ENCODE measurements around the gene CPLX1. TPM values are rescaled to one million over a fixed set of nuclear protein-coding genes. Genes with fewer than 3 reads are reported as not detected.

Gene CPLX1
- total RNA-seq, 4 donors from 2014 or later = 0.35 to 0.67 TPM; not detected in 2

GRCh38 chr4:865572-865971 lies 39.6 kb upstream of the CPLX1 start:
- Histone ChIP-seq H3K36me3 (peaks cover 0 to 93% (median 0%) of the 10 kb centered on the region in 3 donors), H3K9me3 (no peaks in the 10 kb centered on the region), H3K4me3 (no peak overlapping the region), H3K27ac (no peak overlapping the region), H3K27me3 (no peaks in the 10 kb centered on the region), H3K4me1 (no peaks in the 10 kb centered on the region)
- TF ChIP-seq, protein P1, sequence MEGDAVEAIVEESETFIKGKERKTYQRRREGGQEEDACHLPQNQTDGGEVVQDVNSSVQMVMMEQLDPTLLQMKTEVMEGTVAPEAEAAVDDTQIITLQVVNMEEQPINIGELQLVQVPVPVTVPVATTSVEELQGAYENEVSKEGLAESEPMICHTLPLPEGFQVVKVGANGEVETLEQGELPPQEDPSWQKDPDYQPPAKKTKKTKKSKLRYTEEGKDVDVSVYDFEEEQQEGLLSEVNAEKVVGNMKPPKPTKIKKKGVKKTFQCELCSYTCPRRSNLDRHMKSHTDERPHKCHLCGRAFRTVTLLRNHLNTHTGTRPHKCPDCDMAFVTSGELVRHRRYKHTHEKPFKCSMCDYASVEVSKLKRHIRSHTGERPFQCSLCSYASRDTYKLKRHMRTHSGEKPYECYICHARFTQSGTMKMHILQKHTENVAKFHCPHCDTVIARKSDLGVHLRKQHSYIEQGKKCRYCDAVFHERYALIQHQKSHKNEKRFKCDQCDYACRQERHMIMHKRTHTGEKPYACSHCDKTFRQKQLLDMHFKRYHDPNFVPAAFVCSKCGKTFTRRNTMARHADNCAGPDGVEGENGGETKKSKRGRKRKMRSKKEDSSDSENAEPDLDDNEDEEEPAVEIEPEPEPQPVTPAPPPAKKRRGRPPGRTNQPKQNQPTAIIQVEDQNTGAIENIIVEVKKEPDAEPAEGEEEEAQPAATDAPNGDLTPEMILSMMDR (IDR thresholded peaks at IDR 0.05) = no peak
- TF ChIP-seq POLR2A (IDR thresholded peaks at IDR 0.05) = no peak
- DNase-seq = no peak

DNA sequence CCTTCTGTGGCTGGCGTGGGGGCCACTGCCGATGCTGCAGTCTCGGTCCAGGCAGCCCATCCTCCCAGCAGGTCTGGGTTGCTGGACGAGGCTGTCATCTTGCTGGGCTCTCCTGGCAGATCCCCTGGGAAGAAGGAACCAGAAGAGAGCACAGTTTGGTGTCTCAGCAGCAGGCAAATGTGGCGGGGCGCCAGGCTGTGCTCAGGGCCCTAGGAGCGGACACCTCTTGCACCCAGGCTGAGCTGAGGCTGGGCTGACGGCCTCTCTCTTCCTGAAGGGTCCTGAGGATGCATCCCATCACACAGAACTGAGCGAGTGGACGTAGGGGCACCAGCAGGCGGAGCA lies 39.2 kb upstream of the CPLX1 start:
- no peaks in the 10 kb centered on the region for H3K27me3 ChIP-seq
- no peak overlapping the region for H3K4me3 ChIP-seq
- TF ChIP-seq POLR2A (IDR thresholded peaks at IDR 0.05) = no peak
- TF ChIP-seq, protein P1 (IDR thresholded peaks at IDR 0.05) = no peak
- peaks cover 0 to 93% (median 0%) of the 10 kb centered on the region in 3 donors for H3K36me3 ChIP-seq
- no peaks in the 10 kb centered on the region for H3K9me3 ChIP-seq
- no peaks in the 10 kb centered on the region for H3K4me1 ChIP-seq
- no peak for DNase-seq
- H3K27ac ChIP-seq = no peak overlapping the region

DNA sequence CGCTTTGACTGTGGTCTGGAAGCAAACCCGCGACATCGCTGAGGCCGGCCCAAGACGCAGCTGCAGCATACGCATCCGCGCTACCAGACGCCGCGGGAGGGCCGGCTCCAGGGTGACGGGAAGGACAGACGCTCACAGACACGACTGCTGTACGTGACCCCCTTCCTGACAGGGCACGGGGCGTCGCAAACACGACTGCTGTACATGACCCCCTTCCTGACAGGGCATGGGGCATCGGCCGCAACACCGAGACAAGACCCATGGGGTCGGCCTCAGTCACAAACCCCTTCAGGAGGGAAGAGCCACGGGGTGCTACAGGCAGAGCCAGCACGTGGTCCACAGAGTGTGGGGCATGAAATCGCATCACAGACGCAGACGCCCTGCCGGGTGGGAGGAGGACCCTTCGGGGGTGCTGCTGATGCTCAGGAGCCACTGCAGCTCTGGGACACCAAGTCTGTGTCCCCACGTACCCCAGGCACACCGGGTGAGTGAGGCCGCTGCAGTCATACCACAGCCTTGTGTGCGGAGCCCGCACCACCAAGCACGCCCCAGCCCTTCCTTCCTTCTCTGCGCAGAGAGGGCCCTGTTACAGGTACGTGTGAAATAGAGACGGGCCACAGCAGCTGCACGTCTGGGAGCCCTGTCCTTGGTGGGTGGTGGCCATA lies 38.7 kb upstream of the CPLX1 start:
- no peaks in the 10 kb centered on the region for H3K4me1 ChIP-seq
- H3K36me3 ChIP-seq = peaks cover 0 to 93% (median 0%) of the 10 kb centered on the region in 3 donors
- DNase-seq = no peak
- H3K9me3 ChIP-seq = no peaks in the 10 kb centered on the region
- H3K4me3 ChIP-seq = no peak overlapping the region
- no peak overlapping the region for H3K27ac ChIP-seq
- no peaks in the 10 kb centered on the region for H3K27me3 ChIP-seq
- TF ChIP-seq, protein P1 (IDR thresholded peaks at IDR 0.05) = no peak
- no peak for TF ChIP-seq POLR2A (IDR thresholded peaks at IDR 0.05)

DNA sequence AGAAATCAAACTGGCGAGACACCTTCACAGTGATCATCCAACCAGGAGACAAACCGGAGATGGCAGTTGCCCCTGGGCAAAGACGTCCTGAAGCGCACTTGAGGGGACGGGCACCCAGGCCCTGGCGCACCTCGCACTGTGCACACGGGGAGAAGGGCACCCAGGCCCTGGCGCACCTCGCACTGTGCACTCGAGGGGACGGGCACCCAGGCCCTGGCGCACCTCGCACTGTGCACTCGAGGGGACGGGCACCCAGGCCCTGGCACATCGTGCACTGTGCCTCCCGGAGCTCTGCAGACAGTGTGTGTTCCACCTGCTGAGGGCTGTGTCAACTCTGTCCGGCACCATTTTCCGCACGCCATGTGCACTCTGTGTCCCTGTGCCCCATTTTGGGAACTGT lies 34.6 kb upstream of the CPLX1 start:
- no peak overlapping the region for H3K27ac ChIP-seq
- TF ChIP-seq, protein P1 (IDR thresholded peaks at IDR 0.05) = no peak
- no peak for TF ChIP-seq POLR2A (IDR thresholded peaks at IDR 0.05)
- H3K4me3 ChIP-seq = no peak overlapping the region
- H3K27me3 ChIP-seq = no peaks in the 10 kb centered on the region
- no peaks in the 10 kb centered on the region for H3K9me3 ChIP-seq
- peaks cover 0 to 89% (median 0%) of the 10 kb centered on the region in 3 donors for H3K36me3 ChIP-seq
- DNase-seq = no peak
- no peaks in the 10 kb centered on the region for H3K4me1 ChIP-seq

DNA sequence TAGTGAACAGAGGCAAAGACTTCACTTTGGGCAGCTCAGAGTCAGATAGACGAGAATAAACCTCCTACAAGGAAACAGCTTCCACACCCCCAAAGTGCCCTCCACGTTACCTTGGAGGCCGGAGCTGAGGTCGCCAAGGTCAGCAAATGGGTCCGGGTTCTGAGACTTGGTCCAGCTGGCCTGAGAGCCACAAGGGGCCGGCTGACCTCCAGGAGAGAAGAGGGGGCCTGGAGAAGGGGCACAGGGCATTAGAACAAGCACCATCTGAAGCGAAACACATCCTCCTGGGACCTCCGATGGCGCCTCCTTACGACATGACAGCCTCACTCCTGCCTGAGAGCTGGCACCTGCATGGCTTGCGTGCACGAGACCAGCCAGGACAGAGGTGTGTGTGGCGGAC lies 33.6 kb upstream of the CPLX1 start:
- Histone ChIP-seq H3K27me3 (no peaks in the 10 kb centered on the region), H3K4me3 (no peak overlapping the region), H3K36me3 (peaks cover 0 to 86% (median 0%) of the 10 kb centered on the region in 3 donors), H3K4me1 (no peaks in the 10 kb centered on the region), H3K27ac (no peak overlapping the region), H3K9me3 (no peaks in the 10 kb centered on the region)
- no peak for DNase-seq
- TF ChIP-seq, protein P1 (IDR thresholded peaks at IDR 0.05) = no peak
- TF ChIP-seq POLR2A (IDR thresholded peaks at IDR 0.05) = no peak
